Progenitor cell of endocrine pancreas (in vitro differentiated cells): ENCODE measurements around the gene CFAP53. TPM values are rescaled to one million over a fixed set of nuclear protein-coding genes. Genes with fewer than 3 reads are reported as not detected.

Source experiments
- DNase-seq: peaks from one replicate; pipeline ENCODE4 v3.0.0; 2021; ENCODE audit warnings: low spot score; ENCODE audit not compliant: unreplicated experiment
- H3K27ac Mint-ChIP-seq: 2 replicates; pipeline ENCODE4 v1.8.0; 2021; ENCODE audit warnings: mild to moderate bottlenecking, moderate library complexity, mixed read lengths
- H3K27me3 Mint-ChIP-seq: 2 replicates; pipeline ENCODE4 v1.8.0; 2021; ENCODE audit warnings: mixed read lengths
- H3K36me3 Mint-ChIP-seq: 2 replicates; pipeline ENCODE4 v1.8.0; 2022; ENCODE audit warnings: mixed read lengths; ENCODE audit not compliant: insufficient read depth
- H3K4me1 Mint-ChIP-seq: 2 replicates; pipeline ENCODE4 v1.8.0; 2021; ENCODE audit warnings: low read depth, mixed read lengths
- H3K4me3 Mint-ChIP-seq: 2 replicates; pipeline ENCODE4 v1.8.0; 2021; ENCODE audit warnings: low read depth, mild to moderate bottlenecking, moderate library complexity, mixed read lengths
- H3K9me3 Mint-ChIP-seq: 2 replicates; pipeline ENCODE4 v1.8.0; 2021; ENCODE audit warnings: low read depth, mixed read lengths
- total RNA-seq: library from RNA; stranded (reverse); gene quantifications from 2 replicates; pipeline ENCODE4 v1.2.1, GENCODE V29; 2021
- TF ChIP-seq, protein P1 (sequence below): fragments of 200-600 bp; sonication (generic); IDR thresholded peaks from one replicate; pipeline ENCODE4 v1.5.0; 2021; ENCODE audit warnings: antibody characterized with exemption, mild to moderate bottlenecking; ENCODE audit not compliant: unreplicated experiment

CFAP53 gene
- total RNA-seq, 1 donor from 2014 or later, result 1.7 TPM

- Mint-ChIP-seq H3K27me3 (no peaks in the 10 kb centered on the region), H3K4me1 (peaks cover 18% of the 10 kb centered on the region), H3K9me3 (no peaks in the 10 kb centered on the region), H3K4me3 (no peak overlapping the region), H3K36me3 (peaks cover 34% of the 10 kb centered on the region), H3K27ac (no peak overlapping the region)
- DNase-seq, result no peak
- TF ChIP-seq, protein P1, sequence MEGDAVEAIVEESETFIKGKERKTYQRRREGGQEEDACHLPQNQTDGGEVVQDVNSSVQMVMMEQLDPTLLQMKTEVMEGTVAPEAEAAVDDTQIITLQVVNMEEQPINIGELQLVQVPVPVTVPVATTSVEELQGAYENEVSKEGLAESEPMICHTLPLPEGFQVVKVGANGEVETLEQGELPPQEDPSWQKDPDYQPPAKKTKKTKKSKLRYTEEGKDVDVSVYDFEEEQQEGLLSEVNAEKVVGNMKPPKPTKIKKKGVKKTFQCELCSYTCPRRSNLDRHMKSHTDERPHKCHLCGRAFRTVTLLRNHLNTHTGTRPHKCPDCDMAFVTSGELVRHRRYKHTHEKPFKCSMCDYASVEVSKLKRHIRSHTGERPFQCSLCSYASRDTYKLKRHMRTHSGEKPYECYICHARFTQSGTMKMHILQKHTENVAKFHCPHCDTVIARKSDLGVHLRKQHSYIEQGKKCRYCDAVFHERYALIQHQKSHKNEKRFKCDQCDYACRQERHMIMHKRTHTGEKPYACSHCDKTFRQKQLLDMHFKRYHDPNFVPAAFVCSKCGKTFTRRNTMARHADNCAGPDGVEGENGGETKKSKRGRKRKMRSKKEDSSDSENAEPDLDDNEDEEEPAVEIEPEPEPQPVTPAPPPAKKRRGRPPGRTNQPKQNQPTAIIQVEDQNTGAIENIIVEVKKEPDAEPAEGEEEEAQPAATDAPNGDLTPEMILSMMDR, result no peak
These were observed 11.6 kb upstream of the CFAP53 start for GRCh38 chr18:50277942-50278341.

- H3K27ac Mint-ChIP-seq, result no peak overlapping the region
- TF ChIP-seq, protein P1, result no peak
- H3K9me3 Mint-ChIP-seq, result no peaks in the 10 kb centered on the region
- no peak for DNase-seq
- no peak overlapping the region for H3K4me3 Mint-ChIP-seq
- peaks cover 18% of the 10 kb centered on the region for H3K4me1 Mint-ChIP-seq
- H3K36me3 Mint-ChIP-seq, result peaks cover 34% of the 10 kb centered on the region
- H3K27me3 Mint-ChIP-seq, result no peaks in the 10 kb centered on the region
These were observed 10.2 kb upstream of the CFAP53 start for GRCh38 chr18:50276452-50276851.

DNA sequence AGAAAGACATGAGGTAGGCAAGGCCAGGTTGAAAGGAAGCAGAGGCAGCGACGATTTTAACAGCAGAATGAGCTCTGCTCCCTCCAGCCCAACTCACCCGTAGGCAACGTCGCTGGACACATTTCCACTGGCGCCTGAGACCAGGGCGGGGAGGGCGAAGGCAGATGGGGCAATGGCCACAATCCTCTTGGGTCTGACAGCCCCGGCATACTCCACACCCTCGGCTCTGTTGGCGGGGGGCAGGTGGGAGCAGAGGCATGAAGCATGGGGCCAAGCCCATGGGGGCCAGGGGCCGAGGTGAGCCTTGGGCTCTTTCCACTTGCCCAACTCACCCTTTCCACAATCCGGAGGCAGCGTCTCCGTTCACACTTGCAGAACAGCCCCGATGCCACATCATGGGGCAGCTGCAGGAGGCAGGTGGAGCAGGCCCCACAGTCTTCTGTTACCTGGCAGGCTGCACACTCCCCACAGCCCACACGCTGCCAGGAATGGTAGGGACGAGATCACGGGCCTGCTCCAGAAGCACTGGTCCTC, 9.3 kb upstream of the CFAP53 start:
- Mint-ChIP-seq H3K9me3 (no peaks in the 10 kb centered on the region), H3K27me3 (no peaks in the 10 kb centered on the region), H3K36me3 (peaks cover 34% of the 10 kb centered on the region), H3K27ac (no peak overlapping the region), H3K4me3 (no peak overlapping the region), H3K4me1 (peaks cover 12% of the 10 kb centered on the region)
- no peak for DNase-seq
- TF ChIP-seq, protein P1, result no peak

- TF ChIP-seq, protein P1, result no peak
- Mint-ChIP-seq H3K4me3 (no peak overlapping the region), H3K27ac (no peak overlapping the region), H3K36me3 (peaks cover 39% of the 10 kb centered on the region), H3K27me3 (no peaks in the 10 kb centered on the region), H3K9me3 (no peaks in the 10 kb centered on the region), H3K4me1 (peaks cover 5% of the 10 kb centered on the region)
- DNase-seq, result no peak
These were observed 8.6 kb upstream of the CFAP53 start for GRCh38 chr18:50274941-50275340.

DNA sequence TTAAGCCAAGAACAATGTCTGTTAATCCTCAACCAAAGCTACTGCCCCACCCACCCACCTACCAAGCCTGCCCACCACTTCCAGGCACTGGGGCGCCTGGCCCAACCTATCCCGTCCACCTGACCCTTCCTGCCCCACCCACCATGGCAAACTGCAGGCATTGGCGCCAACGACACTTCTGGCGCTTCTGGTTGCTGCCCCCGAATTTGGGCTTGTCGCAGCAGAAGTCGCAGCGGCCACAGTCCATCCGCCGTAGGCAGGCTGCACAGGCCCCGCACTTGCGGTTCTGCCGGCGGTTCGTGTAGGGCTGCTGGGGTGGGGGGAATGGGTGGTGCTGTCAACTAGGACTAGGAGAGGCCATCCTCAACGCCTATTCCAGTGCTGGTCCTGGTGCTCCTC, 7.7 kb upstream of the CFAP53 start:
- H3K36me3 Mint-ChIP-seq, result peaks cover 41% of the 10 kb centered on the region
- TF ChIP-seq, protein P1, result no peak
- H3K9me3 Mint-ChIP-seq, result no peaks in the 10 kb centered on the region
- no peak for DNase-seq
- H3K4me3 Mint-ChIP-seq, result no peak overlapping the region
- peaks cover 2% of the 10 kb centered on the region for H3K4me1 Mint-ChIP-seq
- H3K27me3 Mint-ChIP-seq, result no peaks in the 10 kb centered on the region
- H3K27ac Mint-ChIP-seq, result no peak overlapping the region
